Neural cell (in vitro differentiated cells): ENCODE data around the gene TMEM235. TPM values are rescaled to one million over a fixed set of nuclear protein-coding genes. Genes with fewer than 3 reads are reported as not detected.

ENCODE experiments used
- H2AFZ ChIP-seq: fragments of 200-600, 300-800 bp; sonication (generic), shearing (Covaris generic); 2 replicates; pipeline ENCODE4 v1.6.0; 2014; ENCODE audit warnings: low read depth, mild to moderate bottlenecking, antibody characterized with exemption, low read length, moderate library complexity
- H3F3A ChIP-seq: fragments of 200-600 bp; shearing (Covaris generic); 2 replicates; pipeline ENCODE4 v1.6.1; 2016; ENCODE audit warnings: mild to moderate bottlenecking, moderate library complexity, mixed read lengths, antibody characterized with exemption, low read length; ENCODE audit not compliant: insufficient read depth, poor library complexity, severe bottlenecking
- H3K27ac ChIP-seq: fragments of 200-600, 300-800 bp; sonication (generic), shearing (Covaris generic); 2 replicates; pipeline ENCODE4 v1.5.1; 2014; ENCODE audit warnings: mild to moderate bottlenecking, low read length, moderate library complexity
- H3K27me3 ChIP-seq: fragments of 300-800, 200-600 bp; sonication (generic), shearing (Covaris generic); 2 replicates; pipeline ENCODE4 v1.6.0; 2014; ENCODE audit warnings: mild to moderate bottlenecking, low read depth, low read length, moderate library complexity; ENCODE audit not compliant: insufficient read depth
- H3K36me3 ChIP-seq: fragments of 300-800, 200-600 bp; sonication (generic), shearing (Covaris generic); 2 replicates; pipeline ENCODE4 v1.5.1; 2014; ENCODE audit warnings: mild to moderate bottlenecking, antibody characterized with exemption, low read length, moderate library complexity; ENCODE audit not compliant: insufficient read depth
- H3K4me2 ChIP-seq: fragments of 300-800, 200-600 bp; sonication (generic), shearing (Covaris generic); 2 replicates; pipeline ENCODE4 v1.6.0; 2014; ENCODE audit warnings: mild to moderate bottlenecking, low read length
- H3K4me3 ChIP-seq: fragments of 300-800, 200-600 bp; sonication (generic), shearing (Covaris generic); 2 replicates; pipeline ENCODE4 v1.5.1; 2014; ENCODE audit warnings: mild to moderate bottlenecking, low read length, moderate library complexity
- H3K79me2 ChIP-seq: fragments of 200-600 bp; shearing (Covaris generic); replicated peaks from 2 replicates; pipeline ENCODE4 v1.6.0; 2014; ENCODE audit warnings: mild to moderate bottlenecking, low read length, moderate library complexity; ENCODE audit not compliant: insufficient read depth
- H3K9ac ChIP-seq: fragments of 300-800, 200-600 bp; sonication (generic), shearing (Covaris generic); 2 replicates; pipeline ENCODE4 v1.6.1; 2016; ENCODE audit warnings: mild to moderate bottlenecking, low read length, mixed read lengths
- H3K9me2 ChIP-seq: fragments of 200-600 bp; shearing (Covaris generic); 2 replicates; pipeline ENCODE4 v1.6.1; 2016; ENCODE audit warnings: mild to moderate bottlenecking, low read length, mixed read lengths; ENCODE audit not compliant: insufficient read depth
- H3K9me3 ChIP-seq: fragments of 200-600, 300-800 bp; sonication (generic), shearing (Covaris generic); 2 replicates; pipeline ENCODE4 v1.6.1; 2016; ENCODE audit warnings: mild to moderate bottlenecking, mixed run types, low read length, moderate library complexity, mixed read lengths
- H4K20me1 ChIP-seq: fragments of 200-600 bp; shearing (Covaris generic); 2 replicates; pipeline ENCODE4 v1.6.1; 2016; ENCODE audit warnings: mild to moderate bottlenecking, mixed run types; ENCODE audit not compliant: insufficient read depth
- CTCF ChIP-seq: fragments of 450-650 bp; IDR thresholded peaks from 2 replicates; pipeline ENCODE4 v1.5.1; 2014; ENCODE audit warnings: antibody characterized with exemption, mild to moderate bottlenecking, moderate library complexity; ENCODE audit not compliant: poor library complexity, severe bottlenecking
- EP300 ChIP-seq: fragments of 450-650 bp; conservative IDR thresholded peaks from 2 replicates; pipeline ENCODE4 v1.6.1; 2014; ENCODE audit warnings: antibody characterized with exemption, mild to moderate bottlenecking, moderate library complexity; ENCODE audit not compliant: poor library complexity, severe bottlenecking
- EZH2 ChIP-seq: fragments of 200-600, 300-800 bp; shearing (Covaris generic), sonication (generic); IDR thresholded peaks from 2 replicates; pipeline ENCODE4 v1.6.1; 2014; ENCODE audit warnings: antibody characterized with exemption, low read length, borderline replicate concordance, mild to moderate bottlenecking; ENCODE audit not compliant: insufficient read depth, poor library complexity, severe bottlenecking
- MXI1 ChIP-seq: fragments of 450-650 bp; conservative IDR thresholded peaks from 2 replicates; pipeline ENCODE4 v1.6.1; 2014; ENCODE audit warnings: antibody characterized with exemption, mild to moderate bottlenecking; ENCODE audit not compliant: poor library complexity, severe bottlenecking
- POLR2AphosphoS5 ChIP-seq: IDR thresholded peaks from 2 replicates; pipeline ENCODE4 v1.6.1; 2012
- RAD21 ChIP-seq: fragments of 450-650 bp; conservative IDR thresholded peaks from 2 replicates; pipeline ENCODE4 v1.6.1; 2014; ENCODE audit warnings: antibody characterized with exemption, mild to moderate bottlenecking, moderate library complexity
- REST ChIP-seq: IDR thresholded peaks from 2 replicates; pipeline ENCODE4 v1.6.1; 2012; ENCODE audit warnings: borderline replicate concordance
- SMC3 ChIP-seq: fragments of 450-650 bp; conservative IDR thresholded peaks from 2 replicates; pipeline ENCODE4 v1.6.1; 2014; ENCODE audit warnings: antibody characterized with exemption, mild to moderate bottlenecking, moderate library complexity; ENCODE audit not compliant: poor library complexity
- TAF1 ChIP-seq: IDR thresholded peaks from 2 replicates; pipeline ENCODE4 v1.6.1; 2012; ENCODE audit warnings: low read depth
- polyA plus RNA-seq: library from polyadenylated mRNA; depleted of rRNA; stranded (reverse); fragments of >200 nt; gene quantifications from 2 replicates; pipeline ENCODE4 v1.2.3, GENCODE V29; 2014

The TMEM235 gene
- polyA plus RNA-seq, 1 donor from 2014 or later, result not detected

- H3K27ac ChIP-seq, result no peak overlapping the region
- no peaks in the 10 kb centered on the region for H3K27me3 ChIP-seq
- H3K4me2 ChIP-seq, result no peak overlapping the region
- no peak overlapping the region for H3K4me3 ChIP-seq
- H3K36me3 ChIP-seq, result no peaks in the 10 kb centered on the region
- H3K9ac ChIP-seq, result no peak overlapping the region
- no peaks in the 10 kb centered on the region for H3F3A ChIP-seq
- H2AFZ ChIP-seq, result no peak overlapping the region
- TF ChIP-seq EP300 (no peak), CTCF (no peak), REST (no peak), TAF1 (no peak), MXI1 (no peak), POLR2AphosphoS5 (no peak)
- H4K20me1 ChIP-seq, result no peaks in the 10 kb centered on the region
- no peaks in the 10 kb centered on the region for H3K79me2 ChIP-seq
- no peaks in the 10 kb centered on the region for H3K9me3 ChIP-seq
- H3K9me2 ChIP-seq, result no peaks in the 10 kb centered on the region
Observed at GRCh38 chr17:78205124-78205775, 26.2 kb upstream of the TMEM235 start.

- Histone ChIP-seq H3K79me2 (no peaks in the 10 kb centered on the region), H3K9me2 (no peaks in the 10 kb centered on the region), H2AFZ (no peak overlapping the region), H3F3A (no peaks in the 10 kb centered on the region), H3K9ac (no peak overlapping the region), H3K9me3 (no peaks in the 10 kb centered on the region), H3K27ac (no peak overlapping the region), H4K20me1 (no peaks in the 10 kb centered on the region), H3K4me3 (no peak overlapping the region), H3K36me3 (no peaks in the 10 kb centered on the region), H3K4me2 (no peak overlapping the region), H3K27me3 (no peaks in the 10 kb centered on the region)
- TF ChIP-seq TAF1 (no peak), EZH2 (no peak), EP300 (no peak), RAD21 (no peak), MXI1 (no peak), REST (no peak), POLR2AphosphoS5 (no peak), CTCF (no peak), SMC3 (no peak)
Observed at GRCh38 chr17:78206298-78206697, 25.1 kb upstream of the TMEM235 start.
